K562 (cell line): ENCODE measurements around the gene UNC5C. TPM values are rescaled to one million over a fixed set of nuclear protein-coding genes. Genes with fewer than 3 reads are reported as not detected.

ENCODE experiments used
- ATAC-seq: fragments of 200-7000 bp; cut with Tn5 transposase; 3 replicates; pipeline ENCODE4 v1.9.1; 2020; ENCODE audit warnings: moderate library complexity
- BruUV-seq: library from RNA; stranded (reverse); fragments of 400-500 nt; replicated peaks from 2 replicates; lab custom pipeline; 2021; lab: Mats Ljungman, UMichigan
- CTCF ChIA-PET: fragments of 300-600 bp; formaldehyde crosslinking; extraction: SDS; loops from one replicate; lab custom pipeline; 2021; ENCODE audit warnings: low intra/inter-chr PET ratio; lab: Yijun Ruan, JAX
- POLR2A ChIA-PET: fragments of 300-600, 350-650 bp; sonication (Branson Sonifier 250); formaldehyde crosslinking; extraction: SDS; loops from one replicate; lab custom pipeline; 2021; ENCODE audit warnings: antibody characterized with exemption, inconsistent platforms; lab: Yijun Ruan, JAX
- DNase-seq, 4 experiments: peaks; one replicate each; pipeline versions ENCODE4 v3.0.0 to v3.0.0-alpha.2; 2011 to 2018; ENCODE audit warnings: low spot score in 3 of 4, mixed read lengths in 3 of 4; ENCODE audit errors: extremely low read depth in 1 of 4
- FAIRE-seq: peaks from 2 replicates; lab custom pipeline; 2011; peaks lifted over from hg19 to GRCh38; lab: Jason Lieb, UNC
- H2AFZ ChIP-seq: 2 replicates; pipeline ENCODE4 v1.6.0; 2011; ENCODE audit warnings: low read depth, low read length, control low read depth, inconsistent platforms
- H3K27ac ChIP-seq: fragments of 200-600 bp; 3 replicates; pipeline ENCODE4 v1.8.0; 2011; ENCODE audit warnings: low read depth, mild to moderate bottlenecking, control low read depth, inconsistent platforms, low read length, moderate library complexity, mixed read lengths; ENCODE audit errors: extremely low read depth
- H3K27me3 ChIP-seq, 2 experiments: fragments of 300-600 bp in 1 of 2; 2 replicates in 1 of 2; 3 replicates in 1 of 2; pipeline versions ENCODE4 v1.6.0 to v1.8.0; 2011; ENCODE audit warnings: inconsistent platforms in 2 of 2, low read length in 2 of 2, mild to moderate bottlenecking in 1 of 2, mixed read lengths in 1 of 2, moderate library complexity in 1 of 2; ENCODE audit not compliant: control insufficient read depth in 2 of 2, insufficient read depth in 2 of 2
- H3K36me3 ChIP-seq: fragments of 300-600 bp; 3 replicates; pipeline ENCODE4 v1.8.0; 2011; ENCODE audit warnings: mild to moderate bottlenecking, low read length, inconsistent platforms; ENCODE audit not compliant: control insufficient read depth, insufficient read depth
- H3K4me1 ChIP-seq, 2 experiments: fragments of 200-600 bp in 1 of 2; replicated peaks in 1 of 2; 2 replicates in 1 of 2; 3 replicates in 1 of 2; pipeline versions ENCODE4 v1.5.1 to v1.8.0; 2011; ENCODE audit warnings: inconsistent platforms in 2 of 2, low read length in 2 of 2, mild to moderate bottlenecking in 1 of 2, mixed read lengths in 1 of 2, moderate library complexity in 1 of 2; ENCODE audit not compliant: control insufficient read depth in 2 of 2, insufficient read depth in 2 of 2
- H3K4me2 ChIP-seq: 2 replicates; pipeline ENCODE4 v1.6.1; 2011; ENCODE audit warnings: low read length, control low read depth, inconsistent platforms, mixed read lengths; ENCODE audit not compliant: insufficient read depth
- H3K4me3 ChIP-seq: fragments of 200-600 bp; sonication (generic), shearing (Covaris generic); 2 replicates; pipeline ENCODE4 v1.5.1; 2016; ENCODE audit warnings: control low read depth, inconsistent platforms
- H3K79me2 ChIP-seq: fragments of 200-600 bp; 3 replicates; pipeline ENCODE4 v1.8.0; 2011; ENCODE audit warnings: low read length, inconsistent platforms; ENCODE audit not compliant: control insufficient read depth, insufficient read depth
- H3K9ac ChIP-seq, 2 experiments: 2 replicates each; pipeline versions ENCODE4 v1.6.0 to v1.6.1; 2011; ENCODE audit warnings: low read depth in 2 of 2, low read length in 2 of 2, control low read depth in 1 of 2, inconsistent platforms in 1 of 2, mild to moderate bottlenecking in 1 of 2, mixed read lengths in 1 of 2; ENCODE audit not compliant: insufficient read depth in 1 of 2
- H3K9me1 ChIP-seq: one replicate; pipeline ENCODE4 v1.6.0; 2011; ENCODE audit warnings: inconsistent platforms, mild to moderate bottlenecking, low read length, moderate library complexity; ENCODE audit not compliant: control insufficient read depth, insufficient read depth
- H3K9me3 ChIP-seq: replicated peaks from 2 replicates; pipeline ENCODE4 v1.5.1; 2011; ENCODE audit warnings: low read depth, low read length, inconsistent platforms; ENCODE audit not compliant: control insufficient read depth, insufficient read depth
- H4K20me1 ChIP-seq: replicated peaks from 2 replicates; pipeline ENCODE4 v1.6.1; 2011; ENCODE audit warnings: low read length, inconsistent platforms, mixed read lengths; ENCODE audit not compliant: control insufficient read depth, insufficient read depth
- CCAR2 ChIP-seq: fragments of 200-400 bp; formaldehyde crosslinking; IDR thresholded peaks from 2 replicates; pipeline ENCODE4 v1.6.1; 2017; ENCODE audit warnings: mild to moderate bottlenecking, low read depth, low read length
- DACH1 ChIP-seq: fragments of 450-650 bp; IDR thresholded peaks from 2 replicates; pipeline ENCODE4 v1.6.1; 2018; ENCODE audit not compliant: partially characterized antibody
- MAFG ChIP-seq: fragments of 450-650 bp; conservative IDR thresholded peaks from 2 replicates; pipeline ENCODE4 v1.6.1; 2016; ENCODE audit warnings: missing genetic modification characterization, missing compliant biosample characterization
- PHB2 ChIP-seq: fragments of 450-650 bp; IDR thresholded peaks from 2 replicates; pipeline ENCODE4 v1.6.1; 2017; ENCODE audit warnings: low read depth
- RFX1 ChIP-seq: fragments of 450-650 bp; IDR thresholded peaks from 2 replicates; pipeline ENCODE4 v1.6.1; 2016; ENCODE audit warnings: mild to moderate bottlenecking, moderate library complexity
- SAFB ChIP-seq: fragments of 200-400 bp; formaldehyde crosslinking; IDR thresholded peaks from 2 replicates; pipeline ENCODE4 v1.6.1; 2017; ENCODE audit warnings: low read depth, low read length, borderline replicate concordance
- SPI1 ChIP-seq: IDR thresholded peaks from 2 replicates; pipeline ENCODE4 v1.6.1; 2011; ENCODE audit warnings: low read depth, low read length, control low read depth, borderline replicate concordance
- ZEB2 ChIP-seq: fragments of 450-650 bp; IDR thresholded peaks from 2 replicates; pipeline ENCODE4 v1.6.1; 2016
- ZFP36 ChIP-seq: fragments of 150-350 bp; IDR thresholded peaks from 2 replicates; pipeline ENCODE4 v1.6.1; 2018; ENCODE audit warnings: low read length, low read depth; ENCODE audit not compliant: partially characterized antibody
- ZNF143 ChIP-seq: sonication (generic); formaldehyde crosslinking; IDR thresholded peaks from 2 replicates; pipeline ENCODE4 v1.9.0; 2022; ENCODE audit warnings: mild to moderate bottlenecking, missing genetic modification reagents
- ZNF77 ChIP-seq: fragments of 250-450 bp; sonication (Bioruptor Pico); IDR thresholded peaks from 2 replicates; pipeline ENCODE4 v1.5.0; 2020
- ZNF780A ChIP-seq: fragments of 250-450 bp; sonication (Bioruptor Pico); IDR thresholded peaks from 2 replicates; pipeline ENCODE4 v1.5.0; 2021; ENCODE audit warnings: mild to moderate bottlenecking
- WGBS: fragments of 100-300 bp; shearing (Covaris generic); methylation state at CpG from one replicate; pipeline ENCODE4 v1.1.6; 2016; ENCODE audit warnings: low coverage, mixed read lengths; ENCODE audit not compliant: insufficient coverage; ENCODE audit errors: missing lambda C conversion rate; 5-methylcytosine and 5-hydroxymethylcytosine counted together
- in situ Hi-C: fragments of 300-500 bp; cut with MboI; formaldehyde crosslinking; loops from 4 replicates; pipeline ENCODE4 v1.15.0; 2018; ENCODE audit warnings: inconsistent platforms, mixed read lengths
- intact Hi-C: fragments of 100-400 bp; cut with micrococcal nuclease; formaldehyde crosslinking; loops from 2 replicates; pipeline ENCODE4 v1.14.2; 2022
- polyA plus RNA-seq, 8 experiments: library from polyadenylated mRNA; depleted of rRNA in 4 of 8; stranded (reverse) in 5 of 8; unstranded in 3 of 8; fragments of >200 nt; fragmentation: Nextera tagmentation in 2 of 8; fragmentation: Illumina TruSeq in 1 of 8; extraction: Ambion mirVana in 2 of 8; extraction: Trizol in 1 of 8; gene quantifications; 2 replicates each; pipeline versions ENCODE4 v1.2.1 to v1.2.3, GENCODE V29; 2011 to 2014; ENCODE audit warnings: inconsistent platforms in 1 of 8, missing spikeins in 1 of 8
- total RNA-seq, 7 experiments: library from RNA; depleted of rRNA in 6 of 7; stranded (reverse); fragments of >200 nt in 6 of 7; fragmentation: Illumina TruSeq in 2 of 7; extraction: Trizol in 2 of 7; gene quantifications; 2 replicates each; pipeline versions ENCODE4 v1.2.1 to v1.2.3, GENCODE V29; 2011 to 2021; ENCODE audit warnings: low replicate concordance in 1 of 7

Gene UNC5C
- total and polyA plus RNA-seq, 9 of the 15 experiments (the other 6 are each of a cell fraction or from before 2014, with no cell fraction given) = under 0.01 to 0.10 (median 0.03) TPM; not detected in 1

- in situ Hi-C loops = no loop called here
- no peaks in the 10 kb centered on the region for H4K20me1 ChIP-seq
- no peak overlapping the region for H3K27ac ChIP-seq
- no peaks in the 10 kb centered on the region for H3K9me3 ChIP-seq
- no peak overlapping the region for H3K4me3 ChIP-seq
- FAIRE-seq (no peak), DNase-seq (no peak), ATAC-seq (no peak)
- H3K4me2 ChIP-seq = no peak overlapping the region
- CTCF ChIA-PET = no interaction called here
- intact Hi-C loops = loop anchor here (5.0 kb wide), 1 partner anchor 42 kb away; no protein-coding TSS in a partner anchor
- peaks cover 0 to 12% of the 10 kb centered on the region in 2 experiments; a peak in 2 of 5 replicates for H3K4me1 ChIP-seq
- no peaks in the 10 kb centered on the region for H3K9me1 ChIP-seq
- no peaks in the 10 kb centered on the region; a peak in 2 of 5 replicates for H3K27me3 ChIP-seq
- TF ChIP-seq ZEB2 (no peak), ZFP36 (no peak), ZNF77 (no peak), PHB2 (no peak), SPI1 (no peak), DACH1 (no peak), SAFB (no peak), CCAR2 (no peak), MAFG (no peak), RFX1 (no peak), ZNF780A (CRISPR knock-in tag) (no peak), ZNF143 (CRISPR knock-in tag) (no peak)
- H2AFZ ChIP-seq = peak overlapping the region; percentile 7; the same call in 1 of the 2 replicates
- POLR2A ChIA-PET = interaction anchor here (1.2 to 1.5 kb wide), 2 partner anchors 9 to 11 kb away, joined by 3 to 4 read pairs; no protein-coding TSS in a partner anchor
- no peaks in the 10 kb centered on the region for H3K79me2 ChIP-seq
- no peak overlapping the region for H3K9ac ChIP-seq
- BruUV-seq = no TSS peak
- H3K36me3 ChIP-seq = no peaks in the 10 kb centered on the region
- WGBS = 29% methylated on average over 5 of the region's 5 CpGs
Measured at GRCh38 chr4:95215043-95215442, 333.7 kb downstream of the UNC5C start.
